ENCODE measurements around the gene SEPTIN10.

Gene SEPTIN10

GRCh38 chr2:109497911-109498870 lies 115.6 kb downstream of the SEPTIN10 start:
- no peak for DNase-seq (ENCODE audit: low read depth)

- no peak for DNase-seq (ENCODE audit: low read depth)
Measured at GRCh38 chr2:109497463-109497862, 116.3 kb downstream of the SEPTIN10 start.

GRCh38 chr2:109494351-109494750 lies 119.4 kb downstream of the SEPTIN10 start:
- DNase-seq (ENCODE audit: low read depth), result no peak

GRCh38 chr2:109493176-109493935 lies 120.4 kb downstream of the SEPTIN10 start:
- DNase-seq (ENCODE audit: low read depth), result no peak

All from activated T-helper 1 cell treated with Interleukin-2 at 50 U/mL for 16 hours (primary cell).